ENCODE results near the gene PYGM. TPM values are rescaled to one million over a fixed set of nuclear protein-coding genes. Genes with fewer than 3 reads are reported as not detected.

The PYGM gene
- total RNA-seq, 4 donors from 2014 or later: 1.1 to 2.7 (median 1.2) TPM

GRCh38 chr11:64790205-64791095 lies 30.7 kb upstream of the PYGM start:
- H3K9me3 ChIP-seq: no peaks in the 10 kb centered on the region
- TF ChIP-seq POLR2A (IDR thresholded peaks at IDR 0.05): no peak
- no peak for TF ChIP-seq EP300 (IDR thresholded peaks at IDR 0.05)
- TF ChIP-seq POLR2AphosphoS5 (IDR thresholded peaks at IDR 0.05): no peak
- TF ChIP-seq, protein P1, sequence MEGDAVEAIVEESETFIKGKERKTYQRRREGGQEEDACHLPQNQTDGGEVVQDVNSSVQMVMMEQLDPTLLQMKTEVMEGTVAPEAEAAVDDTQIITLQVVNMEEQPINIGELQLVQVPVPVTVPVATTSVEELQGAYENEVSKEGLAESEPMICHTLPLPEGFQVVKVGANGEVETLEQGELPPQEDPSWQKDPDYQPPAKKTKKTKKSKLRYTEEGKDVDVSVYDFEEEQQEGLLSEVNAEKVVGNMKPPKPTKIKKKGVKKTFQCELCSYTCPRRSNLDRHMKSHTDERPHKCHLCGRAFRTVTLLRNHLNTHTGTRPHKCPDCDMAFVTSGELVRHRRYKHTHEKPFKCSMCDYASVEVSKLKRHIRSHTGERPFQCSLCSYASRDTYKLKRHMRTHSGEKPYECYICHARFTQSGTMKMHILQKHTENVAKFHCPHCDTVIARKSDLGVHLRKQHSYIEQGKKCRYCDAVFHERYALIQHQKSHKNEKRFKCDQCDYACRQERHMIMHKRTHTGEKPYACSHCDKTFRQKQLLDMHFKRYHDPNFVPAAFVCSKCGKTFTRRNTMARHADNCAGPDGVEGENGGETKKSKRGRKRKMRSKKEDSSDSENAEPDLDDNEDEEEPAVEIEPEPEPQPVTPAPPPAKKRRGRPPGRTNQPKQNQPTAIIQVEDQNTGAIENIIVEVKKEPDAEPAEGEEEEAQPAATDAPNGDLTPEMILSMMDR (IDR thresholded peaks at IDR 0.05): no peak
- H3K36me3 ChIP-seq: peaks cover 23% of the 10 kb centered on the region
- no peaks in the 10 kb centered on the region for H3K27me3 ChIP-seq
- no peak overlapping the region for H3K4me3 ChIP-seq
- DNase-seq (ENCODE audit: low spot score in 2 of 2): no peak
- WGBS: 85% methylated on average over 20 of the region's 25 CpGs
- H3K27ac ChIP-seq: no peak overlapping the region
- peaks cover 3% of the 10 kb centered on the region for H3K4me1 ChIP-seq

GRCh38 chr11:64789331-64790204 lies 29.8 kb upstream of the PYGM start:
- no peaks in the 10 kb centered on the region for H3K27me3 ChIP-seq
- peaks cover 23% of the 10 kb centered on the region for H3K36me3 ChIP-seq
- H3K27ac ChIP-seq: no peak overlapping the region
- DNase-seq (ENCODE audit: low spot score in 2 of 2): no peak
- no peak overlapping the region for H3K4me3 ChIP-seq
- WGBS: 81% methylated on average over 9 of the region's 15 CpGs
- peaks cover 3% of the 10 kb centered on the region for H3K4me1 ChIP-seq
- H3K9me3 ChIP-seq: no peaks in the 10 kb centered on the region
- TF ChIP-seq POLR2A (IDR thresholded peaks at IDR 0.05): no peak
- no peak for TF ChIP-seq POLR2AphosphoS5 (IDR thresholded peaks at IDR 0.05)
- TF ChIP-seq EP300 (IDR thresholded peaks at IDR 0.05): no peak
- TF ChIP-seq, protein P1 (IDR thresholded peaks at IDR 0.05): no peak

DNA sequence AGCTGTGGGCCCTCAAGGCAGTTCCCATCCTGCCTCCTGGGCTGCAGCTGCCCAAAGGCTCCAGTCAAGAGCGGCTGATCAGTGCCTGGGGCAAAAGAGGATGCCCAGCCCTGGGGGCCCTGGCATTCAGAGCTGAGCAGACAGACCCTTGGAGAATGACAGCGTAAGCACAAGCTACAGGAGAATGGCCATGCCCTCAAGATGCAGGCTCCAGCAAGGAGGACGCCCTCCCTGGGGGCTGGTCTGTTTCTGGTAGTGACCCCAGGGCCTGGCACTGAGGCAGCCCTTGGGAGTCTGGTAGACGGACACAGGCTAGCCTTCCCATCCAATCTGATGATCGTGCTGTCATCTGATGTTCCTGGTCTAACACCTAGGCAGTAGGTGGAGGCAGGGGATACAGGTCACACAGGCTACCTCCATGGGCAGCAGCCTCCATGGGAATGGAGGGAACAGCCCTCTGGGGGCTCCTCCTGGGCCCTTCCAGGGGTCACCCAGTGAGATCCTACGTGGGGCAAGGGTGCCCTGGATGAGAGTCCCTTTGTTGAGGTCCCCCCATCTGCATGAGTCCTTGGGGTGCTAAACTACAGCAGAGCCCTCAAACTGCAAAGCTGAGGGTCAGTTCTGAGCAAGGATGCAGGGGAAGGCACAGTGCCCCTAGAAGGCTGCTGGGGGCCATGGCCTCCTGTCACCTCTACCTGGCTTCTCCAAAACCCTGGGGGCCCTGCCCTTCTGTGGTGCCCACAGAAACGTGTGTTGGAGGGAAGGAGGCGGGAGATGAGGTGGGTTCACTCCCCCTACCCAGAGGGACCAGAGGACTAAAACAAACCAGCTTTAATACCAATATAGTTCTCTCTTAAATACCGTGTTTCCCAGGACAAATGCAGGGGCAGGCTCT lies 28.8 kb upstream of the PYGM start:
- DNase-seq (ENCODE audit: low spot score in 2 of 2): no peak
- peaks cover 3% of the 10 kb centered on the region for H3K4me1 ChIP-seq
- 80% methylated on average over 3 of the region's 9 CpGs for WGBS
- TF ChIP-seq POLR2A (IDR thresholded peaks at IDR 0.05) (no peak), POLR2AphosphoS5 (IDR thresholded peaks at IDR 0.05) (no peak), EP300 (IDR thresholded peaks at IDR 0.05) (no peak)
- TF ChIP-seq, protein P1 (IDR thresholded peaks at IDR 0.05): no peak
- no peaks in the 10 kb centered on the region for H3K27me3 ChIP-seq
- H3K4me3 ChIP-seq: no peak overlapping the region
- H3K9me3 ChIP-seq: no peaks in the 10 kb centered on the region
- H3K36me3 ChIP-seq: peaks cover 23% of the 10 kb centered on the region
- no peak overlapping the region for H3K27ac ChIP-seq

DNA sequence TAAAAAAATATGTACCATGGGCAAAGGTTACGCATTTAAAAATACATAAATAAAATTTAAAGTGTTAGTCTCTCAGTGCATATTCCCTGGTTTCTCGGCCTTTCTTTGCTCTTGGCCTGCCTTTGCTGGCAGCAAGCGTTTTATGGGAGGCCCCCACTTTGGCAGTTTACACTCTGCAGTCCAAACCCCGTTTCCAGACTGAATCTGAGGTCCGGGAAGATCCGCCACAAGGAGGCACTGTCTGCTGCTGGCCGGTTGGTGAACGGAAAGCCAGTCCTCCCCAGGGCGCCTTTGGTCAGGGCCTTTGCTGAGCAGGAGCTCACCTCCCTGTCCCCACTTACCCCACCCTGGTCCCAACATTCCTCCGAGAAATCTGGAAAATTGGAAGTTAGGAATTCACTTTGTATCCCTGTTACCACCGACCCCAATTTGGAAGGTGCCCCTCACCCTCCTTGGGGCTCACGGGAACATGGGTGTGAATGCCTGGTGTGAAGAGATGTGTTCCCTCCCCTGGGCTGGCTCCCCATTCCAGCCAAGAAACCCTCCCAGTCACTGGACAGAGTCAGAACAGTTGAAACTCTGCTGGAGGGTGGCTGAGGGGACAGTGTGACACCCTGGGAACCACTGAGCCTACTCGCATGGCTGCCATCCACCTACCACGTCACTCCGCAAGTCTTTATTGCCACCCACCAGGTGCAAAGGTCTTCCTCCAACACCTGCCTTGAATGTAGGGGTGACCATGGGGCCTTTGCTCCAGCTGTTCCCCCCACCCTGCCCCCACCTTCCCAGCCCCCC lies 27.9 kb upstream of the PYGM start:
- no peak overlapping the region for H3K4me3 ChIP-seq
- 47% methylated on average over 15 of the region's 15 CpGs for WGBS
- H3K27ac ChIP-seq: no peak overlapping the region
- peaks cover 23% of the 10 kb centered on the region for H3K36me3 ChIP-seq
- no peaks in the 10 kb centered on the region for H3K27me3 ChIP-seq
- peaks cover 3% of the 10 kb centered on the region for H3K4me1 ChIP-seq
- no peaks in the 10 kb centered on the region for H3K9me3 ChIP-seq
- DNase-seq (ENCODE audit: low spot score in 2 of 2): peak in 1 of 2 donors; percentile 79
- no peak for TF ChIP-seq POLR2AphosphoS5 (IDR thresholded peaks at IDR 0.05)
- TF ChIP-seq, protein P1 (IDR thresholded peaks at IDR 0.05): peak in 1 of 2 donors; percentile 76
- TF ChIP-seq POLR2A (IDR thresholded peaks at IDR 0.05): no peak
